Dedifferentiated amniotic fluid mesenchymal stem cell (primary cell): ENCODE data around the gene TTC39A.

Source experiments
- DNase-seq: peaks from one replicate; pipeline ENCODE4 v3.0.0-alpha.2; 2016; ENCODE audit errors: extremely low spot score

The TTC39A gene

GRCh38 chr1:51314974-51315373 lies 15.4 kb downstream of the TTC39A start:
- DNase-seq = no peak

- DNase-seq = no peak
These were observed 16.2 kb downstream of the TTC39A start for GRCh38 chr1:51313961-51314777.

- DNase-seq = no peak
These were observed 17.0 kb downstream of the TTC39A start for GRCh38 chr1:51313268-51313852.

GRCh38 chr1:51312718-51313117 lies 17.6 kb downstream of the TTC39A start:
- DNase-seq = no peak

GRCh38 chr1:51311826-51312225 lies 18.5 kb downstream of the TTC39A start:
- DNase-seq = no peak

- DNase-seq = no peak
These were observed 19.3 kb downstream of the TTC39A start for GRCh38 chr1:51310871-51311613.

GRCh38 chr1:51309291-51309690 lies 21.1 kb downstream of the TTC39A start:
- DNase-seq = no peak

GRCh38 chr1:51308636-51309035 lies 21.7 kb downstream of the TTC39A start:
- DNase-seq = no peak

GRCh38 chr1:51306950-51307349 lies 23.4 kb downstream of the TTC39A start:
- DNase-seq = no peak

- DNase-seq = no peak
These were observed 25.0 kb downstream of the TTC39A start for GRCh38 chr1:51305371-51305823.

- DNase-seq = no peak
These were observed 26.0 kb downstream of the TTC39A start for GRCh38 chr1:51304360-51304759.

GRCh38 chr1:51303751-51304251 lies 26.6 kb downstream of the TTC39A start:
- DNase-seq = no peak

- no peak for DNase-seq
These were observed 27.0 kb downstream of the TTC39A start for GRCh38 chr1:51303315-51303714.

GRCh38 chr1:51302746-51303145 lies 27.6 kb downstream of the TTC39A start:
- DNase-seq = no peak

GRCh38 chr1:51302270-51302669 lies 28.1 kb downstream of the TTC39A start:
- no peak for DNase-seq

GRCh38 chr1:51301844-51302162 lies 28.6 kb downstream of the TTC39A start:
- DNase-seq = no peak

GRCh38 chr1:51301152-51301843 lies 29.1 kb downstream of the TTC39A start:
- DNase-seq = no peak

GRCh38 chr1:51299981-51300670 lies 30.2 kb downstream of the TTC39A start:
- no peak for DNase-seq

- no peak for DNase-seq
These were observed 31.0 kb downstream of the TTC39A start for GRCh38 chr1:51299185-51299885.

- DNase-seq = no peak
These were observed 32.0 kb downstream of the TTC39A start for GRCh38 chr1:51298322-51298705.
